Measurements from ENCODE around the gene CDKN3. TPM values are rescaled to one million over a fixed set of nuclear protein-coding genes. Genes with fewer than 3 reads are reported as not detected.

CDKN3 gene
- total RNA-seq, 1 experiment from 2014 or later, result 62.5 TPM

DNA sequence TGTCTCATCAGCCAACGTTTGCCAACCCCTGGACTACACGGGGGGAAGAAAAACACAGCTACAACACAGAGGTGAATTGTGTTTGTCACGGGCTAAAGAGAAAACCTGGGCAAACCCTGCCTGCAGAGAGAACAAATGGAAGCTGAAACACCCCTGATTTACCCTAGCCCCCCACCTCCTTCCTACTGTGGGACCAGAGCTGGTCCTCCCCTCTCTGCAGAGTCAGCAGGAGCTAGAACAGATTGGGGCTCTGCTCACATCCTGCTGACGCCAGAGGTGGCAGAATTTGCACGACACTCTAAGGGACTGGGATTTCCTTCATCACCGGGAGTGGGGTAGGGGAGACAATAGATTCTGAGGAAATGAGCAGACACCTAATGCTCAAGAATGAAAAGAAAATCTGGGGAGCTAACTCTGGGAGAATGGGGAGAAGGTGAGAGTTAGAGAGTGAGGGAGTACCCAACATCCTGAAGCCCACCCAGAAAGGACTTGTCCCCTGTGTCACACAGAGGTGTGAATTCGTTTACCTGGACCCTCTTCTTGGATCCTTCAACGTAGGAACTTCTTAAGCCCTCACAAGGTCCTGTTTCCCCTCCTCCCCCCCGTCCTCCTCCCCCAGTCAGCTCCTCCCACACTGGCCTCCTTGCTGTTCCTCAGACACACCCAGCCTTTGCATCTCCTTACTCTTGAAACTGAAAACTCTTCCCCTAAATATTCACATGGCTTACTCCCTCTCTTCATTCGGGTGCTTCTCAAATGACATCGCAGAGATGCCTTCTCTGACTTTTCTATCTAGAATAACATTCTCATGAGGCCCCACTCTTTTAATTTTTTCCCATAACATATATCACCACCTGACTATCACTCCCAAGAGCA, 26.2 kb upstream of the CDKN3 start:
- ATAC-seq, result no peak

More for the DNA sequence above, 26.2 kb upstream of the CDKN3 start:
- H2AFZ ChIP-seq (ENCODE audit: low read depth, low read length, poor library complexity, severe bottlenecking), result no peak overlapping the region
- no peak overlapping the region for H3K27ac ChIP-seq (ENCODE audit: low read depth, low read length)
- H3K4me1 ChIP-seq (ENCODE audit: control insufficient read depth in 1 of 2, insufficient read depth in 2 of 2, low read length in 2 of 2), result peaks cover 0 to 8% of the 10 kb centered on the region in 2 experiments; a peak in 1 of 4 replicates
- POLR2A ChIA-PET, result no interaction called here
- no TSS peak for BruUV-seq (replicated peaks)
- H3K4me3 ChIP-seq (replicated peaks in 1 of 2; ENCODE audit: low read depth in 1 of 2, low read length in 2 of 2), result no peak overlapping the region
- no peaks in the 10 kb centered on the region for H3K9me2 ChIP-seq (ENCODE audit: insufficient read depth)
- no peak overlapping the region for H3K4me2 ChIP-seq (ENCODE audit: low read length)
- no peak overlapping the region for H3K9ac ChIP-seq (ENCODE audit: low read length)
- no peaks in the 10 kb centered on the region for H3K36me3 ChIP-seq (ENCODE audit: control insufficient read depth in 1 of 2, insufficient read depth in 2 of 2, low read length in 2 of 2)
- no peaks in the 10 kb centered on the region for H3K27me3 ChIP-seq (ENCODE audit: insufficient read depth, low read length)
- no peaks in the 10 kb centered on the region for H3K9me3 ChIP-seq (ENCODE audit: control insufficient read depth in 1 of 2, insufficient read depth in 1 of 2, low read depth in 1 of 2, low read length in 2 of 2)
- intact Hi-C loops (cut with micrococcal nuclease), result no loop called here
- no peaks in the 10 kb centered on the region for H3K79me2 ChIP-seq (ENCODE audit: insufficient read depth, low read length)
- no peaks in the 10 kb centered on the region for H4K20me1 ChIP-seq (ENCODE audit: insufficient read depth)
- CTCF ChIA-PET, result no interaction called here
- TF ChIP-seq EZH2phosphoT487 (IDR thresholded peaks at IDR 0.05; ENCODE audit: borderline replicate concordance) (no peak), EZH2 (IDR thresholded peaks at IDR 0.05) (no peak), TCF7L2 (IDR thresholded peaks at IDR 0.05; ENCODE audit: borderline replicate concordance, extremely low read depth, insufficient read depth, insufficient read length) (no peak), POLR2AphosphoS5 (IDR thresholded peaks at IDR 0.05; ENCODE audit: low read depth, low read length) (no peak), ZFX (IDR thresholded peaks at IDR 0.05) (no peak), POLR2A (IDR thresholded peaks at IDR 0.05; ENCODE audit: borderline replicate concordance, extremely low read depth, insufficient read depth, insufficient read length) (no peak), CBX3 (IDR thresholded peaks at IDR 0.05; ENCODE audit: low read depth) (no peak), JUND (IDR thresholded peaks at IDR 0.05) (no peak), SRF (IDR thresholded peaks at IDR 0.05; ENCODE audit: low read depth) (no peak), EGR1 (IDR thresholded peaks at IDR 0.05; ENCODE audit: low read depth) (no peak), CEBPB (IDR thresholded peaks at IDR 0.05; ENCODE audit: low read depth) (no peak), SIN3A (IDR thresholded peaks at IDR 0.05; ENCODE audit: low read depth) (no peak), FOSL1 (IDR thresholded peaks at IDR 0.05; ENCODE audit: low read depth) (no peak), RAD21 (IDR thresholded peaks at IDR 0.05; ENCODE audit: low read depth) (no peak), ZNF274 (IDR thresholded peaks at IDR 0.05; ENCODE audit: low read depth, low read length) (no peak)
- TF ChIP-seq, protein P1, sequence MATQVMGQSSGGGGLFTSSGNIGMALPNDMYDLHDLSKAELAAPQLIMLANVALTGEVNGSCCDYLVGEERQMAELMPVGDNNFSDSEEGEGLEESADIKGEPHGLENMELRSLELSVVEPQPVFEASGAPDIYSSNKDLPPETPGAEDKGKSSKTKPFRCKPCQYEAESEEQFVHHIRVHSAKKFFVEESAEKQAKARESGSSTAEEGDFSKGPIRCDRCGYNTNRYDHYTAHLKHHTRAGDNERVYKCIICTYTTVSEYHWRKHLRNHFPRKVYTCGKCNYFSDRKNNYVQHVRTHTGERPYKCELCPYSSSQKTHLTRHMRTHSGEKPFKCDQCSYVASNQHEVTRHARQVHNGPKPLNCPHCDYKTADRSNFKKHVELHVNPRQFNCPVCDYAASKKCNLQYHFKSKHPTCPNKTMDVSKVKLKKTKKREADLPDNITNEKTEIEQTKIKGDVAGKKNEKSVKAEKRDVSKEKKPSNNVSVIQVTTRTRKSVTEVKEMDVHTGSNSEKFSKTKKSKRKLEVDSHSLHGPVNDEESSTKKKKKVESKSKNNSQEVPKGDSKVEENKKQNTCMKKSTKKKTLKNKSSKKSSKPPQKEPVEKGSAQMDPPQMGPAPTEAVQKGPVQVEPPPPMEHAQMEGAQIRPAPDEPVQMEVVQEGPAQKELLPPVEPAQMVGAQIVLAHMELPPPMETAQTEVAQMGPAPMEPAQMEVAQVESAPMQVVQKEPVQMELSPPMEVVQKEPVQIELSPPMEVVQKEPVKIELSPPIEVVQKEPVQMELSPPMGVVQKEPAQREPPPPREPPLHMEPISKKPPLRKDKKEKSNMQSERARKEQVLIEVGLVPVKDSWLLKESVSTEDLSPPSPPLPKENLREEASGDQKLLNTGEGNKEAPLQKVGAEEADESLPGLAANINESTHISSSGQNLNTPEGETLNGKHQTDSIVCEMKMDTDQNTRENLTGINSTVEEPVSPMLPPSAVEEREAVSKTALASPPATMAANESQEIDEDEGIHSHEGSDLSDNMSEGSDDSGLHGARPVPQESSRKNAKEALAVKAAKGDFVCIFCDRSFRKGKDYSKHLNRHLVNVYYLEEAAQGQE (IDR thresholded peaks at IDR 0.05; ENCODE audit: low read depth), result no peak
- TF ChIP-seq, protein P2, sequence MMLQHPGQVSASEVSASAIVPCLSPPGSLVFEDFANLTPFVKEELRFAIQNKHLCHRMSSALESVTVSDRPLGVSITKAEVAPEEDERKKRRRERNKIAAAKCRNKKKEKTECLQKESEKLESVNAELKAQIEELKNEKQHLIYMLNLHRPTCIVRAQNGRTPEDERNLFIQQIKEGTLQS (IDR thresholded peaks at IDR 0.05), result no peak
- TF ChIP-seq, protein P3, sequence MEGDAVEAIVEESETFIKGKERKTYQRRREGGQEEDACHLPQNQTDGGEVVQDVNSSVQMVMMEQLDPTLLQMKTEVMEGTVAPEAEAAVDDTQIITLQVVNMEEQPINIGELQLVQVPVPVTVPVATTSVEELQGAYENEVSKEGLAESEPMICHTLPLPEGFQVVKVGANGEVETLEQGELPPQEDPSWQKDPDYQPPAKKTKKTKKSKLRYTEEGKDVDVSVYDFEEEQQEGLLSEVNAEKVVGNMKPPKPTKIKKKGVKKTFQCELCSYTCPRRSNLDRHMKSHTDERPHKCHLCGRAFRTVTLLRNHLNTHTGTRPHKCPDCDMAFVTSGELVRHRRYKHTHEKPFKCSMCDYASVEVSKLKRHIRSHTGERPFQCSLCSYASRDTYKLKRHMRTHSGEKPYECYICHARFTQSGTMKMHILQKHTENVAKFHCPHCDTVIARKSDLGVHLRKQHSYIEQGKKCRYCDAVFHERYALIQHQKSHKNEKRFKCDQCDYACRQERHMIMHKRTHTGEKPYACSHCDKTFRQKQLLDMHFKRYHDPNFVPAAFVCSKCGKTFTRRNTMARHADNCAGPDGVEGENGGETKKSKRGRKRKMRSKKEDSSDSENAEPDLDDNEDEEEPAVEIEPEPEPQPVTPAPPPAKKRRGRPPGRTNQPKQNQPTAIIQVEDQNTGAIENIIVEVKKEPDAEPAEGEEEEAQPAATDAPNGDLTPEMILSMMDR (IDR thresholded peaks at IDR 0.05 in 2 of 3, conservative IDR thresholded peaks at IDR 0.05 in 1 of 3; ENCODE audit: borderline replicate concordance in 1 of 3, insufficient read depth in 1 of 3, low read depth in 2 of 3, low read length in 2 of 3), result no peak
- DNase-seq (ENCODE audit: low read depth, low spot score), result no peak
- RAD21 ChIA-PET (ENCODE audit: low non-redundant PET in 1 of 2, low total read pairs in 2 of 2, uncharacterized antibody in 2 of 2, unreplicated experiment in 2 of 2), result no interaction called here
